HG02763 (cell line): ENCODE results near the gene SYNGR2.

ENCODE experiments used
- ATAC-seq: cut with Tn5 transposase; IDR thresholded peaks from one replicate; pipeline ENCODE4 v1.9.1; 2021; ENCODE audit warnings: mild to moderate bottlenecking, moderate library complexity; ENCODE audit not compliant: unreplicated experiment

The SYNGR2 gene

GRCh38 chr17:78168242-78168902 lies at the start of gene SYNGR2:
Gene SYNGR2 (plus strand): TSS chr17:78168581. CDS start chr17:78168617, 36 bp downstream.
- ATAC-seq = peak; percentile 46

- no peak for ATAC-seq
These were observed 49.6 kb upstream of the SYNGR2 start for GRCh38 chr17:78118801-78119241.

GRCh38 chr17:78120537-78120936 lies 47.8 kb upstream of the SYNGR2 start:
- no peak for ATAC-seq

GRCh38 chr17:78120971-78121800 lies 47.2 kb upstream of the SYNGR2 start:
- no peak for ATAC-seq

- no peak for ATAC-seq
These were observed 46.6 kb upstream of the SYNGR2 start for GRCh38 chr17:78121801-78122215.

GRCh38 chr17:78122216-78122930 lies 46.0 kb upstream of the SYNGR2 start:
- no peak for ATAC-seq

- ATAC-seq = no peak
These were observed 45.5 kb upstream of the SYNGR2 start for GRCh38 chr17:78122931-78123249.

GRCh38 chr17:78123258-78123929 lies 45.0 kb upstream of the SYNGR2 start:
- no peak for ATAC-seq

GRCh38 chr17:78124081-78124835 lies 44.1 kb upstream of the SYNGR2 start:
- ATAC-seq = no peak

- ATAC-seq = no peak
These were observed 43.6 kb upstream of the SYNGR2 start for GRCh38 chr17:78124836-78125137.

- no peak for ATAC-seq
These were observed 43.1 kb upstream of the SYNGR2 start for GRCh38 chr17:78125138-78125913.

- no peak for ATAC-seq
These were observed 42.1 kb upstream of the SYNGR2 start for GRCh38 chr17:78125976-78126894.

- no peak for ATAC-seq
These were observed 41.5 kb upstream of the SYNGR2 start for GRCh38 chr17:78126895-78127238.

- ATAC-seq = no peak
These were observed 41.0 kb upstream of the SYNGR2 start for GRCh38 chr17:78127239-78127887.

GRCh38 chr17:78127888-78128550 lies 40.4 kb upstream of the SYNGR2 start:
- no peak for ATAC-seq

GRCh38 chr17:78128551-78129350 lies 39.6 kb upstream of the SYNGR2 start, which contains the start of gene TMC6:
Gene TMC6 (minus strand): TSS chr17:78128755. CDS start chr17:78126832, 1,923 bp downstream.
- ATAC-seq = peak; percentile 35
